Hepatocyte (in vitro differentiated cells): ENCODE results near the gene ITFG1. TPM values are rescaled to one million over a fixed set of nuclear protein-coding genes. Genes with fewer than 3 reads are reported as not detected.

Experiments
- DNase-seq: peaks from one replicate; pipeline ENCODE4 v3.0.0-alpha.2; 2016; ENCODE audit warnings: low spot score
- H2AFZ ChIP-seq: fragments of 200-600 bp; sonication (generic); 2 replicates; pipeline ENCODE4 v1.6.0; 2016; ENCODE audit warnings: antibody characterized with exemption, mild to moderate bottlenecking
- H3K27ac ChIP-seq: fragments of 200-600 bp; sonication (generic); 2 replicates; pipeline ENCODE4 v1.5.1; 2016; ENCODE audit warnings: mild to moderate bottlenecking
- H3K27me3 ChIP-seq: fragments of 200-600 bp; sonication (generic); 2 replicates; pipeline ENCODE4 v1.6.1; 2016
- H3K36me3 ChIP-seq: fragments of 200-600 bp; sonication (generic); replicated peaks from 2 replicates; pipeline ENCODE4 v1.5.1; 2016; ENCODE audit warnings: low read depth; ENCODE audit not compliant: insufficient read depth
- H3K4me1 ChIP-seq: fragments of 200-600 bp; sonication (generic); 2 replicates; pipeline ENCODE4 v1.5.1; 2016; ENCODE audit warnings: mild to moderate bottlenecking, moderate library complexity; ENCODE audit not compliant: insufficient read depth
- H3K4me2 ChIP-seq: fragments of 200-600 bp; sonication (generic); 2 replicates; pipeline ENCODE4 v1.6.0; 2016
- H3K4me3 ChIP-seq: fragments of 200-600 bp; sonication (generic); 2 replicates; pipeline ENCODE4 v1.5.1; 2016; ENCODE audit warnings: mild to moderate bottlenecking
- H3K79me2 ChIP-seq: fragments of 200-600 bp; sonication (generic); 2 replicates; pipeline ENCODE4 v1.6.0; 2017; ENCODE audit warnings: mild to moderate bottlenecking
- H3K9me2 ChIP-seq: fragments of 200-600 bp; sonication (generic); replicated peaks from 2 replicates; pipeline ENCODE4 v1.6.0; 2017; ENCODE audit warnings: mild to moderate bottlenecking; ENCODE audit not compliant: insufficient read depth
- H3K9me3 ChIP-seq: fragments of 200-600 bp; sonication (generic); 2 replicates; pipeline ENCODE4 v1.5.1; 2016; ENCODE audit warnings: low read depth, mild to moderate bottlenecking
- H4K20me1 ChIP-seq: fragments of 200-600 bp; sonication (generic); 2 replicates; pipeline ENCODE4 v1.6.0; 2016; ENCODE audit warnings: mild to moderate bottlenecking; ENCODE audit not compliant: insufficient read depth, poor library complexity, severe bottlenecking
- CTCF ChIP-seq: fragments of 200-600 bp; sonication (generic); IDR thresholded peaks from 2 replicates; pipeline ENCODE4 v1.5.1; 2016; ENCODE audit warnings: antibody characterized with exemption, mild to moderate bottlenecking; ENCODE audit not compliant: poor library complexity
- EZH2 ChIP-seq: fragments of 200-600 bp; sonication (generic); IDR thresholded peaks from 2 replicates; pipeline ENCODE4 v1.6.1; 2016; ENCODE audit warnings: antibody characterized with exemption, mild to moderate bottlenecking, borderline replicate concordance
- EZH2phosphoT487 ChIP-seq: fragments of 200-600 bp; sonication (generic); IDR thresholded peaks from one replicate; pipeline ENCODE4 v1.6.1; 2018; ENCODE audit warnings: antibody characterized with exemption, mild to moderate bottlenecking, low read depth, moderate library complexity; ENCODE audit not compliant: unreplicated experiment, severe bottlenecking
- WGBS: methylation state at CpG from one replicate; pipeline ENCODE4 v1.1.6; 2016; ENCODE audit warnings: low lambda C conversion rate; ENCODE audit errors: missing lambda C conversion rate; 5-methylcytosine and 5-hydroxymethylcytosine counted together
- polyA plus RNA-seq: library from polyadenylated mRNA; unstranded; fragments of >200 nt; fragmentation: Nextera tagmentation; extraction: Ambion mirVana; gene quantifications from 2 replicates; pipeline ENCODE4 v1.2.1, GENCODE V29; 2016
- total RNA-seq: library from RNA; depleted of rRNA; stranded (reverse); fragments of >200 nt; gene quantifications from 2 replicates; pipeline ENCODE4 v1.2.3, GENCODE V29; 2014

Gene ITFG1
- total and polyA plus RNA-seq, 2 experiments from 2014 or later = 87.8 to 91.4 TPM

- TF ChIP-seq EZH2 = no peak
- no peak for TF ChIP-seq EZH2phosphoT487
- no peak for TF ChIP-seq CTCF
- Histone ChIP-seq H3K27me3 (no peaks in the 10 kb centered on the region), H4K20me1 (no peaks in the 10 kb centered on the region), H3K27ac (no peak overlapping the region), H2AFZ (no peak overlapping the region), H3K9me2 (no peaks in the 10 kb centered on the region), H3K9me3 (no peaks in the 10 kb centered on the region), H3K4me1 (no peaks in the 10 kb centered on the region), H3K79me2 (no peaks in the 10 kb centered on the region), H3K36me3 (no peaks in the 10 kb centered on the region), H3K4me3 (no peak overlapping the region), H3K4me2 (no peak overlapping the region)
- WGBS = 92% methylated on average over 6 of the region's 6 CpGs
- DNase-seq = no peak
Measured at GRCh38 chr16:47230296-47230695, 230.6 kb downstream of the ITFG1 start.

GRCh38 chr16:47229053-47230050 lies 231.5 kb downstream of the ITFG1 start:
- Histone ChIP-seq H2AFZ (no peak overlapping the region), H3K4me1 (no peaks in the 10 kb centered on the region), H3K27me3 (no peaks in the 10 kb centered on the region), H3K79me2 (no peaks in the 10 kb centered on the region), H3K4me2 (no peak overlapping the region), H3K36me3 (no peaks in the 10 kb centered on the region), H3K9me3 (no peaks in the 10 kb centered on the region), H3K27ac (no peak overlapping the region), H3K4me3 (no peak overlapping the region), H3K9me2 (no peaks in the 10 kb centered on the region), H4K20me1 (no peaks in the 10 kb centered on the region)
- TF ChIP-seq EZH2 (no peak), EZH2phosphoT487 (no peak), CTCF (no peak)
- DNase-seq = no peak
- WGBS = 90% methylated on average over 7 of the region's 7 CpGs

- DNase-seq = no peak
- Histone ChIP-seq H3K27ac (no peak overlapping the region), H3K79me2 (no peaks in the 10 kb centered on the region), H3K9me2 (no peaks in the 10 kb centered on the region), H4K20me1 (no peaks in the 10 kb centered on the region), H3K4me1 (no peaks in the 10 kb centered on the region), H2AFZ (no peak overlapping the region), H3K36me3 (no peaks in the 10 kb centered on the region), H3K9me3 (no peaks in the 10 kb centered on the region), H3K4me2 (no peak overlapping the region), H3K27me3 (no peaks in the 10 kb centered on the region), H3K4me3 (no peak overlapping the region)
- 97% methylated on average over 7 of the region's 7 CpGs for WGBS
- TF ChIP-seq EZH2 (no peak), EZH2phosphoT487 (no peak), CTCF (no peak)
Measured at GRCh38 chr16:47228241-47228640, 232.6 kb downstream of the ITFG1 start.
